GM21723 (cell line): Measurements from ENCODE around the gene ARHGEF10L.
"Not testable (repeated sequence)": the region's sequence is repeated elsewhere in the genome, so short reads cannot be mapped to it uniquely, and the experiment has no call there.

Source experiments
- ATAC-seq: cut with Tn5 transposase; IDR thresholded peaks from one replicate; pipeline ENCODE4 v1.9.1; 2021; ENCODE audit warnings: mild to moderate bottlenecking, moderate library complexity; ENCODE audit not compliant: unreplicated experiment

Gene ARHGEF10L

GRCh38 chr1:17607644-17608581 lies 68.4 kb downstream of the ARHGEF10L start:
- no peak for ATAC-seq

GRCh38 chr1:17609529-17609928 lies 70.0 kb downstream of the ARHGEF10L start:
- no peak for ATAC-seq

GRCh38 chr1:17610085-17610484 lies 70.6 kb downstream of the ARHGEF10L start:
- ATAC-seq = no peak

- ATAC-seq = no peak
Measured at GRCh38 chr1:17610713-17611112, 71.2 kb downstream of the ARHGEF10L start.

GRCh38 chr1:17611991-17612390 lies 72.5 kb downstream of the ARHGEF10L start:
- no peak for ATAC-seq

- no peak for ATAC-seq
Measured at GRCh38 chr1:17612831-17613230, 73.3 kb downstream of the ARHGEF10L start.

GRCh38 chr1:17614586-17614985 lies 75.1 kb downstream of the ARHGEF10L start:
- no peak for ATAC-seq

GRCh38 chr1:17615157-17615556 lies 75.7 kb downstream of the ARHGEF10L start:
- no peak for ATAC-seq

- ATAC-seq = no peak
Measured at GRCh38 chr1:17615959-17616358, 76.5 kb downstream of the ARHGEF10L start.

GRCh38 chr1:17616731-17617279 lies 77.3 kb downstream of the ARHGEF10L start:
- no peak for ATAC-seq

GRCh38 chr1:17617787-17618557 lies 78.5 kb downstream of the ARHGEF10L start:
- ATAC-seq = no peak

GRCh38 chr1:17618558-17619247 lies 79.2 kb downstream of the ARHGEF10L start:
- ATAC-seq = no peak

- no peak for ATAC-seq
Measured at GRCh38 chr1:17620448-17620847, 81.0 kb downstream of the ARHGEF10L start.

- ATAC-seq = no peak
Measured at GRCh38 chr1:17621691-17622090, 82.2 kb downstream of the ARHGEF10L start.

GRCh38 chr1:17622823-17623222 lies 83.3 kb downstream of the ARHGEF10L start:
- no peak for ATAC-seq

GRCh38 chr1:17624611-17625233 lies 85.2 kb downstream of the ARHGEF10L start:
- no peak for ATAC-seq

GRCh38 chr1:17627239-17628052 lies 87.9 kb downstream of the ARHGEF10L start:
- ATAC-seq = no peak

- ATAC-seq = not testable (repeated sequence)
Measured at GRCh38 chr1:17629046-17629445, 89.5 kb downstream of the ARHGEF10L start.

- no peak for ATAC-seq
Measured at GRCh38 chr1:17629460-17629859, 90.0 kb downstream of the ARHGEF10L start.
